ENCODE data around the gene TMEM218. TPM values are rescaled to one million over a fixed set of nuclear protein-coding genes. Genes with fewer than 3 reads are reported as not detected.

The TMEM218 gene
- total RNA-seq, 1 experiment from 2014 or later, result 20.5 TPM

DNA sequence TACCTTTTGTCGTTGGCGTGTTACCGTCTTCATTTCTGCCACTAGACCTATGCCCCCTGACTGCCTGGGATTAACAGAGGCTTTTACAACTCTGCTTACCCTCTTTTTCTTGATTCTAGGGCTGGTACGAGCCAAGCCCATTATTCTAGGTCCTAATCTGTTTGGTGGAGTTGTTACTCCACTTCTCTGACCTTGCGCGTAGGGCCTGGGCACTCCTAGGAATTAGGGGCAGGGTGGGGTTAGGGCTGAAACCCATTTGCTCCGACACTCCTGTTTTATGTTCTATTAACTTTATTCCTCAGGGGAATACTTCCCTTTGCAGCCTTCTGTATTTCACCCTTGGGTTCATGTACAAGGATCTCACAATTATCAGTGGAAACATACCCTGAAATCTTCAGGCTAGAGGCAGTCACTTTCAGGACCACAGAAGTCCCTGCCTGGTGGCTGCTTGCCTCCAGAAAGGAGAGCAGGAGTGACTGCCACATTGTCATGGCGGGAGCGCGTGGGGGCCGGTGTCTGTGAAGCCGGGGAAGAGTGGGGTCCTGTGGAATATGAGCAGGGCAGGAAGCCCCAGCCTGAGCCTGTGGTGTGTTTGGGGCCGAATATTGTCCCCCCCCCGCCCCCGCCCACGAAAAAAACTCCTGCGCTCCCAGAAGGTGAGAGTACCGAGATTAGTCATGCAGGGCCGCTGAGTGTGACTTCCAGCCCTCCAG is 49.1 kb downstream of the TMEM218 start:
- H3K79me2 ChIP-seq (ENCODE audit: low read depth), result peaks cover 24% of the 10 kb centered on the region
- intact Hi-C loops (cut with micrococcal nuclease; ENCODE audit: unreplicated experiment), result loop anchor here (2.0 kb wide), 2 partner anchors 20 to 62 kb away; no protein-coding TSS in a partner anchor
- no peaks in the 10 kb centered on the region for H3K9me2 ChIP-seq (ENCODE audit: insufficient read depth)
- peak overlapping the region; percentile 36 for H3K27ac ChIP-seq
- H3K4me3 ChIP-seq, result peak overlapping the region; percentile 73
- POLR2A ChIA-PET (ENCODE audit: unreplicated experiment), result no interaction called here
- no peaks in the 10 kb centered on the region for H3K27me3 ChIP-seq (ENCODE audit: insufficient read depth, low read depth)
- H3K4me2 ChIP-seq, result peak overlapping the region; percentile 89
- H3K9me3 ChIP-seq (ENCODE audit: insufficient read depth, low read depth), result no peaks in the 10 kb centered on the region
- no peaks in the 10 kb centered on the region for H3K36me3 ChIP-seq (ENCODE audit: low read depth)
- DNase-seq, result no peak
- TF ChIP-seq, protein P1, sequence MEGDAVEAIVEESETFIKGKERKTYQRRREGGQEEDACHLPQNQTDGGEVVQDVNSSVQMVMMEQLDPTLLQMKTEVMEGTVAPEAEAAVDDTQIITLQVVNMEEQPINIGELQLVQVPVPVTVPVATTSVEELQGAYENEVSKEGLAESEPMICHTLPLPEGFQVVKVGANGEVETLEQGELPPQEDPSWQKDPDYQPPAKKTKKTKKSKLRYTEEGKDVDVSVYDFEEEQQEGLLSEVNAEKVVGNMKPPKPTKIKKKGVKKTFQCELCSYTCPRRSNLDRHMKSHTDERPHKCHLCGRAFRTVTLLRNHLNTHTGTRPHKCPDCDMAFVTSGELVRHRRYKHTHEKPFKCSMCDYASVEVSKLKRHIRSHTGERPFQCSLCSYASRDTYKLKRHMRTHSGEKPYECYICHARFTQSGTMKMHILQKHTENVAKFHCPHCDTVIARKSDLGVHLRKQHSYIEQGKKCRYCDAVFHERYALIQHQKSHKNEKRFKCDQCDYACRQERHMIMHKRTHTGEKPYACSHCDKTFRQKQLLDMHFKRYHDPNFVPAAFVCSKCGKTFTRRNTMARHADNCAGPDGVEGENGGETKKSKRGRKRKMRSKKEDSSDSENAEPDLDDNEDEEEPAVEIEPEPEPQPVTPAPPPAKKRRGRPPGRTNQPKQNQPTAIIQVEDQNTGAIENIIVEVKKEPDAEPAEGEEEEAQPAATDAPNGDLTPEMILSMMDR (conservative IDR thresholded peaks at IDR 0.05), result no peak
- TF ChIP-seq EZH2 (IDR thresholded peaks at IDR 0.05; ENCODE audit: low read depth), result no peak
- CTCF ChIA-PET, result interaction anchor here (0.6 kb wide), 1 partner anchor 173 kb away, joined by 3 read pairs; no protein-coding TSS in a partner anchor
- peak overlapping the region; percentile 87 for H2AFZ ChIP-seq
- no peaks in the 10 kb centered on the region for H3F3A ChIP-seq (ENCODE audit: insufficient read depth, low read depth)
- TSS peak; percentile 79 for BruUV-seq (replicated peaks)
- H4K20me1 ChIP-seq (ENCODE audit: insufficient read depth), result no peaks in the 10 kb centered on the region
- peaks cover 10% of the 10 kb centered on the region; the same call in 1 of the 2 replicates for H3K4me1 ChIP-seq (replicated peaks; ENCODE audit: insufficient read depth)

GRCh38 chr11:125061281-125061680 is 50.1 kb downstream of the TMEM218 start:
- Histone ChIP-seq H3K79me2 (ENCODE audit: low read depth) (peaks cover 24% of the 10 kb centered on the region), H2AFZ (no peak overlapping the region), H3K9me3 (ENCODE audit: insufficient read depth, low read depth) (no peaks in the 10 kb centered on the region), H3F3A (ENCODE audit: insufficient read depth, low read depth) (no peaks in the 10 kb centered on the region), H3K4me2 (no peak overlapping the region), H3K4me3 (no peak overlapping the region), H3K27ac (no peak overlapping the region), H3K4me1 (replicated peaks; ENCODE audit: insufficient read depth) (peaks cover 14% of the 10 kb centered on the region; the same call in 1 of the 2 replicates), H3K9me2 (ENCODE audit: insufficient read depth) (no peaks in the 10 kb centered on the region), H4K20me1 (ENCODE audit: insufficient read depth) (no peaks in the 10 kb centered on the region), H3K27me3 (ENCODE audit: insufficient read depth, low read depth) (no peaks in the 10 kb centered on the region), H3K36me3 (ENCODE audit: low read depth) (no peaks in the 10 kb centered on the region)
- no peak for DNase-seq
- no TSS peak for BruUV-seq (replicated peaks)
- TF ChIP-seq, protein P1 (conservative IDR thresholded peaks at IDR 0.05), result no peak
- no peak for TF ChIP-seq EZH2 (IDR thresholded peaks at IDR 0.05; ENCODE audit: low read depth)
- ChIA-PET CTCF (interaction anchor here (0.6 kb wide), 1 partner anchor 62 kb away, joined by 3 read pairs; no protein-coding TSS in a partner anchor), POLR2A (ENCODE audit: unreplicated experiment) (interaction anchor here (0.7 kb wide), 1 partner anchor 50 kb away, joined by 11 read pairs; the partner anchor contains the start of gene TMEM218)
- intact Hi-C loops (cut with micrococcal nuclease; ENCODE audit: unreplicated experiment), result no loop called here

DNA sequence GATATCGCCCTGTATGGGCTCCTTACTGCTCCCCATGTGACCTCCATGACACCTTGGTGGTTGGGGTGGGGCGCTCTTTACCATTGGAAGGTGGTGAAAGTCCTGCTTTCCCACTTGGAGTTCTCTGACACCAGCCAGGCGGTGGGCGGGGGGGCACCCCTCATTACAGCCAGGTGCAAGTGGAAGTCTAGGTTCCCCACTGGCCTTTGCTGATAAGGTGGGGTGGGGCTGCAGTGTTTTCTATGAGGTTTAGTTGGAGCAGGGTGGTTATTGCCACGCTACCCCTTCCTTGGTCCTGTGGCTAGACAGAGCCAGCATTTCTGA is 53.8 kb downstream of the TMEM218 start:
- H3K4me3 ChIP-seq, result no peak overlapping the region
- H3K79me2 ChIP-seq (ENCODE audit: low read depth), result no peaks in the 10 kb centered on the region
- CTCF ChIA-PET, result no interaction called here
- no peaks in the 10 kb centered on the region for H3K27me3 ChIP-seq (ENCODE audit: insufficient read depth, low read depth)
- H4K20me1 ChIP-seq (ENCODE audit: insufficient read depth), result no peaks in the 10 kb centered on the region
- no peak for DNase-seq
- intact Hi-C loops (cut with micrococcal nuclease; ENCODE audit: unreplicated experiment), result no loop called here
- H3K9me3 ChIP-seq (ENCODE audit: insufficient read depth, low read depth), result no peaks in the 10 kb centered on the region
- H3K27ac ChIP-seq, result no peak overlapping the region
- BruUV-seq (replicated peaks), result no TSS peak
- H2AFZ ChIP-seq, result no peak overlapping the region
- POLR2A ChIA-PET (ENCODE audit: unreplicated experiment), result no interaction called here
- H3F3A ChIP-seq (ENCODE audit: insufficient read depth, low read depth), result peaks cover 9% of the 10 kb centered on the region
- peaks cover 27% of the 10 kb centered on the region for H3K4me1 ChIP-seq (replicated peaks; ENCODE audit: insufficient read depth)
- H3K36me3 ChIP-seq (ENCODE audit: low read depth), result no peaks in the 10 kb centered on the region
- no peaks in the 10 kb centered on the region for H3K9me2 ChIP-seq (ENCODE audit: insufficient read depth)
- no peak overlapping the region for H3K4me2 ChIP-seq
- no peak for TF ChIP-seq EZH2 (IDR thresholded peaks at IDR 0.05; ENCODE audit: low read depth)
- TF ChIP-seq, protein P1 (conservative IDR thresholded peaks at IDR 0.05), result no peak

Measured in PC-9 (cell line).